Chondrocyte (in vitro differentiated cells): ENCODE data around the gene THSD4. TPM values are rescaled to one million over a fixed set of nuclear protein-coding genes. Genes with fewer than 3 reads are reported as not detected.

ENCODE experiments used
- DNase-seq: peaks from one replicate; pipeline ENCODE4 v3.0.0; 2021; ENCODE audit warnings: mixed read lengths, low spot score
- H3K27ac Mint-ChIP-seq: one replicate; pipeline ENCODE4 v1.8.0; 2021; ENCODE audit warnings: mild to moderate bottlenecking, moderate library complexity, mixed read lengths; ENCODE audit not compliant: unreplicated experiment
- H3K27me3 Mint-ChIP-seq: 2 replicates; pipeline ENCODE4 v1.8.0; 2021; ENCODE audit warnings: low read depth, mixed read lengths
- H3K36me3 Mint-ChIP-seq: 2 replicates; pipeline ENCODE4 v1.8.0; 2021; ENCODE audit warnings: low read depth, mixed read lengths
- H3K4me1 Mint-ChIP-seq: 2 replicates; pipeline ENCODE4 v1.8.0; 2021; ENCODE audit warnings: low read depth, mild to moderate bottlenecking, mixed read lengths
- H3K4me3 Mint-ChIP-seq: one replicate; pipeline ENCODE4 v1.8.0; 2021; ENCODE audit warnings: mild to moderate bottlenecking, moderate library complexity, mixed read lengths; ENCODE audit not compliant: unreplicated experiment
- H3K9me3 Mint-ChIP-seq: 2 replicates; pipeline ENCODE4 v1.8.0; 2021; ENCODE audit warnings: low read depth, mixed read lengths
- CTCF ChIP-seq: fragments of 200-600 bp; sonication (generic); IDR thresholded peaks from 2 replicates; pipeline ENCODE4 v1.5.0; 2021; ENCODE audit warnings: antibody characterized with exemption, mild to moderate bottlenecking, moderate library complexity
- total RNA-seq: library from RNA; stranded (reverse); gene quantifications from 3 replicates; pipeline ENCODE4 v1.2.1, GENCODE V29; 2021

The THSD4 gene
- total RNA-seq, 1 donor from 2014 or later = 3.4 TPM

- Mint-ChIP-seq H3K4me3 (no peak overlapping the region), H3K36me3 (no peaks in the 10 kb centered on the region), H3K9me3 (no peaks in the 10 kb centered on the region), H3K4me1 (peaks cover 23% of the 10 kb centered on the region), H3K27ac (no peak overlapping the region), H3K27me3 (no peaks in the 10 kb centered on the region)
- TF ChIP-seq CTCF = no peak
- DNase-seq = no peak
These were observed 208.3 kb downstream of the THSD4 start for GRCh38 chr15:71323584-71323983.

GRCh38 chr15:71325481-71325880, 210.2 kb downstream of the THSD4 start:
- DNase-seq = no peak
- H3K9me3 Mint-ChIP-seq = no peaks in the 10 kb centered on the region
- no peak overlapping the region for H3K4me3 Mint-ChIP-seq
- TF ChIP-seq CTCF = no peak
- H3K36me3 Mint-ChIP-seq = no peaks in the 10 kb centered on the region
- no peak overlapping the region for H3K27ac Mint-ChIP-seq
- peaks cover 34% of the 10 kb centered on the region for H3K4me1 Mint-ChIP-seq
- no peaks in the 10 kb centered on the region for H3K27me3 Mint-ChIP-seq

- Mint-ChIP-seq H3K27me3 (no peaks in the 10 kb centered on the region), H3K27ac (no peak overlapping the region), H3K9me3 (no peaks in the 10 kb centered on the region), H3K36me3 (no peaks in the 10 kb centered on the region), H3K4me3 (no peak overlapping the region), H3K4me1 (peaks cover 40% of the 10 kb centered on the region)
- DNase-seq = no peak
- TF ChIP-seq CTCF = no peak
These were observed 213.2 kb downstream of the THSD4 start for GRCh38 chr15:71328453-71328852.

- peak overlapping the region; percentile 79 for H3K27ac Mint-ChIP-seq
- H3K4me3 Mint-ChIP-seq = no peak overlapping the region
- no peaks in the 10 kb centered on the region for H3K27me3 Mint-ChIP-seq
- DNase-seq = no peak
- no peaks in the 10 kb centered on the region for H3K36me3 Mint-ChIP-seq
- H3K9me3 Mint-ChIP-seq = no peaks in the 10 kb centered on the region
- H3K4me1 Mint-ChIP-seq = peaks cover 46% of the 10 kb centered on the region
- TF ChIP-seq CTCF = no peak
These were observed 213.8 kb downstream of the THSD4 start for GRCh38 chr15:71329041-71329440.

- no peak for DNase-seq
- H3K27me3 Mint-ChIP-seq = no peaks in the 10 kb centered on the region
- peaks cover 52% of the 10 kb centered on the region for H3K4me1 Mint-ChIP-seq
- no peak overlapping the region for H3K4me3 Mint-ChIP-seq
- H3K9me3 Mint-ChIP-seq = no peaks in the 10 kb centered on the region
- H3K27ac Mint-ChIP-seq = peak overlapping the region; percentile 79
- no peak for TF ChIP-seq CTCF
- H3K36me3 Mint-ChIP-seq = no peaks in the 10 kb centered on the region
These were observed 214.4 kb downstream of the THSD4 start for GRCh38 chr15:71329497-71330260.
